Fibroblast of the aortic adventitia (primary cell): ENCODE data around the gene KCNT2. TPM values are rescaled to one million over a fixed set of nuclear protein-coding genes. Genes with fewer than 3 reads are reported as not detected.
"Not testable (repeated sequence)": the region's sequence is repeated elsewhere in the genome, so short reads cannot be mapped to it uniquely, and the experiment has no call there.

Source experiments
- DNase-seq: peaks from one replicate; pipeline ENCODE4 v3.0.0-alpha.2; 2010; ENCODE audit warnings: low read depth
- H3K4me3 ChIP-seq: 2 replicates; pipeline ENCODE4 v1.5.1; 2011; ENCODE audit warnings: low read depth, mild to moderate bottlenecking, control low read depth, low read length, moderate library complexity
- CTCF ChIP-seq: IDR thresholded peaks from 2 replicates; pipeline ENCODE4 v1.5.1; 2011; ENCODE audit warnings: mild to moderate bottlenecking, low read length, control low read depth, inconsistent platforms; ENCODE audit not compliant: insufficient read depth
- total RNA-seq: library from RNA; depleted of rRNA; stranded (reverse); fragments of >200 nt; gene quantifications from 2 replicates; pipeline ENCODE4 v1.2.3, GENCODE V29; 2012; ENCODE audit warnings: low replicate concordance

The KCNT2 gene
- total RNA-seq, 1 donor: 8.0 TPM

DNA sequence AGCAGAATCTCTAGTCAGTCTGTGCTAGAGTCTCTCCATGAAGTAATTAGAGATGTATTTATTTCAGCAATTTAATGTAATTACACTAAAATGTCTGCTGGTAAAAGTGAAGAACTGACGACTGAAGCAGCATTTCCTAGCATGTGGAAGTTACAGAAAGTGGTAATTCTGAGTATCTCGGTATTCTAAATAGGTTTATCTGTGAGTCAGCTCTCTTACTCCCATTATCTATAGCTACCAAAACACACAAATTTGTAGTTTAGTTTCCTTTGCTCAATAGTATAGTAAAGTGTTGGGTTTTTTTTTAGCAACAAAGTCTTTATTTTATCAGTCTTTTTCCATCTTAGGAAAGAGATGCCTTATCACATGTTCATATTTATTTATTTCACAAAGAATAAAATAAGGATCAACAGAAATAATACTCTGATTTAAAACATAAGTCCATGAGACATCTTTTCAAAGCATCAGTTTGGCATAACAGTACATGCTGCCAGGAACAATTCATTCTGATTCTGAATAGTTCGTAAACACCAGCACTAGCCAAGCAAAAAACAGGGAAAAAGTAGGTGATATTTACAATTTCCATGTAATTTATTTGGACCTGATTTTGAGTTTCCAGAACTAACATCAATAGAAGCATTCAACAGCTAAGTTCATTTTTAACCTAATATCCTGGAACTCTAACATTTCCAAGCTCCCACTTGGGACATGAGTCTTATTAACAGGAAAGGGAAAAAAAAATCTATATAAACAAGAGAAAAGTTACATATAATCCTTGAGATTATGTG, 76.3 kb downstream of the KCNT2 start:
- TF ChIP-seq CTCF: no peak
- no peak for DNase-seq
- no peak overlapping the region for H3K4me3 ChIP-seq

DNA sequence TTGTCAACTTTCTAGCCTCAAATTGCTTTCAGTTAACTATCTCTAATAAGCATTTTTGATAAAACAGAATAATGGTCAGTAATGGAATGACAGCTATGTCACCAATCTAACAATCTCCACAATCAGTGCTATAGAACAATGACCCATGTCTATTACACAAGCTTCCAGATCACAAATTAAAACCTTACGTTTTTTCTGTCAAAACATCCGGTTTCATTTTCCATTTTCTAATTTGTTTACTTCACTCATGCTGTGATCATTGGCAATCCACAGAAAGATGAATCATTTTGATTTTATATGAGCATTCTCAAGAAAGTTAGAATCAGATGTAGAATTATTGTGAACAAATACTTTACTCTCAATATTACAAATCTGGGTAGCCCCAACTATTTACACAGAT, 80.3 kb downstream of the KCNT2 start:
- H3K4me3 ChIP-seq: no peak overlapping the region
- no peak for TF ChIP-seq CTCF
- DNase-seq: no peak

- not testable (repeated sequence) for DNase-seq, H3K4me3 ChIP-seq
These were observed 85.5 kb downstream of the KCNT2 start for GRCh38 chr1:196522574-196523345.

GRCh38 chr1:196517193-196517592, 91.0 kb downstream of the KCNT2 start:
- DNase-seq: no peak
- TF ChIP-seq CTCF: no peak
- no peak overlapping the region for H3K4me3 ChIP-seq

DNA sequence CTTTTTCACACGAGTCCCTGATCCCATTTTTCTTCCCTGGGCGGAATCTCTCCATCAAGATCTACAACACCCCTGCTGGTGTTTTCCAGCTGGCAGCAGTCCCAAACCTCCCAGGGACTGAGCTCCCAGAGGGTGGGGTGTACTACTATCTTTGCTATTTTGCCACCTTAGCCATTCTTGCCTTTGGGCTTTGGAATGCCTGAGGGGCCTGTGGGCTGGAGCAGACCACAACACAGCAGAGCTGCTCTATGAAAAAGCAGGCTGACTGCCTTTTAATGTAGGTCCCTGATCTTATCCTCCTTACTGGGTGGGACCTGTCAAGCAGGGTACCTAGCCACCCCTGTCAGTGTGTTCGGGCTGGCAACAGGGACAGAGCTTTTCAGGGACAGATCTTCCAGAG, 91.9 kb downstream of the KCNT2 start:
- DNase-seq: no peak
- H3K4me3 ChIP-seq: no peak overlapping the region
- no peak for TF ChIP-seq CTCF

DNA sequence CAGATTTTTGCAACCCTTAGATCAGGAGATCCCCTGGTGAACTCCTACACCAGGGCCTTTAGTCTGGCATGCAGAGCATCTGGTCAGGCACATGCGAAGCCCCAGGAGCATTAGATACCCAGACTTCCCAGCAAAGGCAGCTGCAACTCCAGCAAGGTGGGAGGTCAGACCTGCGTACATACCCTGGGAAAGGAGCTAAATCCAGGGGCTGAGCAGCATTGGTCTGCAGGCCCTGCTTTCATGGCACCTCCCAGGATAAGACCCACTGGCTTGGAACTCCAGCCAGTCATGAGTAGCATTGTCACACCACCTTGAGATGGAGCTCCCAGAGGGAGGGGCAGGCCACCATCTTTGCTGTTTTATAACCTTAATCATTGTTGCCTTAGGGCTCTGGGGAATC, 92.3 kb downstream of the KCNT2 start:
- no peak overlapping the region for H3K4me3 ChIP-seq
- no peak for TF ChIP-seq CTCF
- no peak for DNase-seq

DNA sequence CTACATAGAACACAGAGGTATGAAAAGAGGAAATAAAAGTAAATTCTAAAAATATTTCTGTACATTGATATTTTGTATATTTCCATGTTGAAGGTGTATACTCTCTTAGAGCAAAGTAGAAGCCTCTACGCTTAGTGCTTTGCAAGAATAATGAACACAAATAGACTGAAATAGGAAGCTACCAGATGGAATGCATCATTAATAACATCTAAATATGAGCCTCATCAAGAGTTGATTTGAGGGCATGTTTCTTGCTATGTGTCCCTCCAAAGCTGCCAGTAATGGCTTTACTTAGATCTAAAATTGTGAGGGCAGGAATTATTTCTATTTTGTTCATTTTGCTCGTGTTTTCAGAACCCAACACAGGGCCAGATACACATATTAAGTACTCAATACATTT, 94.4 kb downstream of the KCNT2 start:
- no peak for TF ChIP-seq CTCF
- H3K4me3 ChIP-seq: no peak overlapping the region
- DNase-seq: no peak
